Activated T-cell treated with anti-CD3 and anti-CD28 coated beads, Interleukin-2, amount 50 U/mL, for 48 hours (primary cell): Measurements from ENCODE around the gene ZNF541.

ENCODE experiments used
- DNase-seq, 2 experiments: peaks; one replicate each; pipeline ENCODE4 v3.0.0-alpha.2; 2020

ZNF541 gene, protein sequence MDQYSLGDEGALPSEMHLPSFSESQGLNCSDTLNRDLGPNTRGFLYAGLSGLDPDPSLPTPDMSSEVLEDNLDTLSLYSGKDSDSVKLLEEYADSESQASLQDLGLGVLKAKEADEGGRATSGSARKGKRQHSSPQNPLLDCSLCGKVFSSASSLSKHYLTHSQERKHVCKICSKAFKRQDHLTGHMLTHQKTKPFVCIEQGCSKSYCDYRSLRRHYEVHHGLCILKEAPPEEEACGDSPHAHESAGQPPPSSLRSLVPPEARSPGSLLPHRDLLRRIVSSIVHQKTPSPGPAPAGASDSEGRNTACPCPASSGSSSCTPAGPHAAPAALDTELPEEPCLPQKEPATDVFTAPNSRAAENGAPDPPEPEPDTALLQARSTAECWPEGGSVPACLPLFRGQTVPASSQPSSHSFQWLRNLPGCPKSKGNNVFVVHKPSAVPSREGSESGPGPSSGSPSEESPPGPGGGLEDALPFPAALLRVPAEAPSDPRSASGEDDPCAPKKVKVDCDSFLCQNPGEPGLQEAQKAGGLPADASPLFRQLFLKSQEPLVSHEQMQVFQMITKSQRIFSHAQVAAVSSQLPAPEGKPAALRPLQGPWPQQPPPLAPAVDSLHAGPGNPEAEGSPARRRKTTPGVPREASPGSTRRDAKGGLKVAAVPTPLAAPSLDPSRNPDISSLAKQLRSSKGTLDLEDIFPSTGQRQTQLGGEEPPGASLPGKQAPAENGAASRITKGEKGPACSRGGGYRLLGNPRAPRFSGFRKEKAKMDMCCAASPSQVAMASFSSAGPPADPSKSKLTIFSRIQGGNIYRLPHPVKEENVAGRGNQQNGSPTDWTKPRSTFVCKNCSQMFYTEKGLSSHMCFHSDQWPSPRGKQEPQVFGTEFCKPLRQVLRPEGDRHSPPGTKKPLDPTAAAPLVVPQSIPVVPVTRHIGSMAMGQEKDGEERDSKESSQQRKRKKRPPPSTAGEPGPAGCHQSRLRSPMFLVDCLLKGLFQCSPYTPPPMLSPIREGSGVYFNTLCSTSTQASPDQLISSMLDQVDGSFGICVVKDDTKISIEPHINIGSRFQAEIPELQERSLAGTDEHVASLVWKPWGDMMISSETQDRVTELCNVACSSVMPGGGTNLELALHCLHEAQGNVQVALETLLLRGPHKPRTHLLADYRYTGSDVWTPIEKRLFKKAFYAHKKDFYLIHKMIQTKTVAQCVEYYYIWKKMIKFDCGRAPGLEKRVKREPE (N-terminal part only)

GRCh38 chr19:47573071-47574026, at the start of gene ZNF541:
Gene ZNF541, minus strand, starts transcription at chr19:47573148. Its CDS starts 17,292 bp downstream, at chr19:47555856.
- DNase-seq, result peak; percentile 83 to 84

GRCh38 chr19:47619763-47620162, 46.8 kb upstream of the ZNF541 start:
- no peak for DNase-seq

GRCh38 chr19:47618771-47619170, 45.8 kb upstream of the ZNF541 start:
- no peak for DNase-seq

- DNase-seq, result no peak
Observed at GRCh38 chr19:47615714-47616113, 42.8 kb upstream of the ZNF541 start.

- DNase-seq, result no peak
Observed at GRCh38 chr19:47615230-47615629, 42.3 kb upstream of the ZNF541 start.

GRCh38 chr19:47614559-47614958, 41.6 kb upstream of the ZNF541 start:
- DNase-seq, result no peak

DNA sequence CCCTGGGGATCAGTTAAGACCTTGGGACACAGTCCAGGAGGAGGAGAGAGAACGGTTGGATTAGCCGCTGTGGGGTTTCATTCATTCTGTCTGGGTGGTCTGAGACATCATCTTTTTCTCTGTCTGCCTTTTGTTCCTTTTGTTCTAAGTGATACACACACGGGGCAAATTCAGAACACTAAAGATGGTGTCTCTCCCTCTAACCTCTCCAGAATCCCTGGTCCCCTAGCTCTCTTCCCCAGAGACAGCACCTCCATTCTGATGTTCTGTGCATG, 41.0 kb upstream of the ZNF541 start:
- DNase-seq, result no peak

DNA sequence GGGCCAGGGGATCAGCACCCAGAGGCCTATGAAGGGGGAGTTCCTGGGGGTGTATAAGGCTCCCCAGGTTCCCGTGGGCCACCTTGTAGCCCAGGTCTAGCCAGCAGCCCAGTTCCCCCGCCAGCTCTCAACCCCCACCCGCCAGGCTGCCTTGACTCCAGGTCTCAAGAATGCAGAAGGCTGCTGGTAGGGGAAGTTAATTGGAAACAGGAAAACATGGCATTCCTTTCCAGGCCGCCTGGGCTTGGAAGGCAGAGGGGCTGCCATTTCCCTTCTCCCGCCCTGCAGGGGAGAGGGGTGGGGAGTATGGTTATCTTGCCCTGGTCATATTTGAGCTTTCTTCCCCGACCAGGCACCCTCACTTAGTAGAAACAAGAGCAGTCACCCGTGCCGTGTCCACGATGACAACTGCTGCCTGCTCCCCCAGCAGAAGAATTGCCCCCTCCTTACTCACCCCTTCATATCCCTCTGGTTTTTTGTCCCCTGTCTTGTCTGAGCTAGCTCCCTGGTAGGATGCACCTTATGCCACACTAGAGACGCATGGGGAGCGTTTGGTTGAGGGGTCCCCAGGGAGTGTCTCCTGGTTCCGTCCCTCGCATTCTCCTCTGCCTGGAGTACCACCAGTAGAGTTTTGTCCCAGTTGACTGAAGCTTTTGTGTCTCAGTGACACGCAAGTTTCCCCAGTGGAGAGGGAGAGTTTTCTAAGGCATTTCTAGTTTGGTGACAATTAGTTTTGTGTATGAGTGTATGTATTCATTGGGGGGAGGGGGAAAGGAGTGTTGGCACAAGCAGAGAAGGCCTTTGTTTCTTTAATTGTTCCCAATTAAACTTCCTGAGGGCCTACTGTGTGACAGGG, 40.4 kb upstream of the ZNF541 start:
- DNase-seq, result no peak

- no peak for DNase-seq
Observed at GRCh38 chr19:47610902-47611301, 38.0 kb upstream of the ZNF541 start.

DNA sequence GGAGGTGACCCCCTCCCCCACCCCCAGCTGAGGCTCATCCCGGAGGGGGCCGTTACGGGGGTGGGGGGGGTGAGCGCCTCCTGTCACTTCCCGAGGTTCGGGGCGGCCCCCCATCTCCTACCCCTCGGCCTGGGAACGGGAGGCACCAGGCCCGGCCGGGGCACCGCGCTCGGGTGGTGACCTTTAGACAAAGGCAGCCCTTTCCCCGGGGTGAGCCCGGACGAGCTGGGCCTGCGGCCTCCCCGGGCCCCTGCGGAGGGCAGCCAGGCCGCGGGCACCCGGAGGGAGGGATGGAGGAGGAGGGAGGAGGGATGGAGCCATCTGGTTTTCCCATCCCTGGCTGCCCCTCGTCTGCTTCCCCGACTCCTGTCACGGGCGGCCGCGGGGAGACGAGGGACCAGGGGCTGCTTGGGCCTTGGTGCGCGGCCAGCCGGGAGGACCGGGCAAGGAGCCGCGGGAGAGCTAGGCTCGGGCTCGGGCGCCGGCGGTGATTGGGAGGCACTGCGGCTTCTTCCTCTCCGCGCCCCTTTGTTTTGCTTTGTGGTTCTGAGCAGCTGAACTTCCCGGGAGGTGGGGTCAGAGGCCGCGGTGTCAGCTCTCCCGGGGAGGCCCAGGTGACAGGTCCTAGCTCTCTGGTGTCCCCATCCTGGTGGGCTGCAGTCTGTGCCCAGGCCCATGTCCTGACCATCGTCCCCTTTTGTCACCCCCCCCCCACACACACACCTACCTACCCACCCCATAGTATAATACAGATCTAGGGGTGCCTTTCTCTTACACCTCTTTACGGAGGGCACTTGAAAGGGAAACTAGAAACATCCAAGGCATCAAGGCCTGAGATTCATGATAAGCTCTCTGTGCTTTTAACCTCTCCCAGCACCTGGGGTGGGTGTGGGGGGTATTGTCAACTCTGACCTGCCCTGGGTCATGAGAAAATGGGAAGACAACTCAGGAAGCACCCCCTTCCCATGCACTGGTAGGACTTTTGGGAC, 37.3 kb upstream of the ZNF541 start:
- DNase-seq, result peak; percentile 44 to 67

- DNase-seq, result peak; percentile 85 to 86
Observed at GRCh38 chr19:47608969-47609905, 36.3 kb upstream of the ZNF541 start, which contains the start of gene BICRA. Gene BICRA, plus strand, starts transcription at chr19:47609134. Its CDS starts 64,441 bp downstream, at chr19:47673575.

- peak; percentile 97 to 98 for DNase-seq
Observed at GRCh38 chr19:47608074-47608918, 35.3 kb upstream of the ZNF541 start.

DNA sequence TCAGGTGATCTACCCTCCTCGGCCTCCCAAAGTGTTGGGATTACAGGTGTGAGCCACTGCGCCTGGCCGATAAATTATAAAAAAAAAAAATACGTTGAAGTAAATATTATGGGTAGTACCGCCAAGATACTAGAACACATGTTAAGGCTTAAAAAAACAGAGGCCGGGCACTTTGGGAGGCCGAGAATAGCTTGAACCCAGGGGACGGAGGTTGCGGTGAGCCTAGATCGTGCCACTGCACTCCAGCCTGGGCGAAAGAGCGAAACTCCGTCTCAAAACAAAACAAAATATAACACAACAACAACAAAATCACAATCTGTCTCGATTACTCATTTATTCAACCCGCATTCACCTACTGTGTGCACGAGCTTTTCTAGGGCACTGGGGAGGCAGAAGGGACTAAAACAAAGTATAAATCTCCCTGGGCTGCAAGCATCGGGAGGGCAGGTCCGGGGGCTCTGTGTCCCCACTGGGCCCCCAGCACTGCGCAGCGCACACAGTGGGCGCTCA, 34.7 kb upstream of the ZNF541 start:
- no peak for DNase-seq

DNA sequence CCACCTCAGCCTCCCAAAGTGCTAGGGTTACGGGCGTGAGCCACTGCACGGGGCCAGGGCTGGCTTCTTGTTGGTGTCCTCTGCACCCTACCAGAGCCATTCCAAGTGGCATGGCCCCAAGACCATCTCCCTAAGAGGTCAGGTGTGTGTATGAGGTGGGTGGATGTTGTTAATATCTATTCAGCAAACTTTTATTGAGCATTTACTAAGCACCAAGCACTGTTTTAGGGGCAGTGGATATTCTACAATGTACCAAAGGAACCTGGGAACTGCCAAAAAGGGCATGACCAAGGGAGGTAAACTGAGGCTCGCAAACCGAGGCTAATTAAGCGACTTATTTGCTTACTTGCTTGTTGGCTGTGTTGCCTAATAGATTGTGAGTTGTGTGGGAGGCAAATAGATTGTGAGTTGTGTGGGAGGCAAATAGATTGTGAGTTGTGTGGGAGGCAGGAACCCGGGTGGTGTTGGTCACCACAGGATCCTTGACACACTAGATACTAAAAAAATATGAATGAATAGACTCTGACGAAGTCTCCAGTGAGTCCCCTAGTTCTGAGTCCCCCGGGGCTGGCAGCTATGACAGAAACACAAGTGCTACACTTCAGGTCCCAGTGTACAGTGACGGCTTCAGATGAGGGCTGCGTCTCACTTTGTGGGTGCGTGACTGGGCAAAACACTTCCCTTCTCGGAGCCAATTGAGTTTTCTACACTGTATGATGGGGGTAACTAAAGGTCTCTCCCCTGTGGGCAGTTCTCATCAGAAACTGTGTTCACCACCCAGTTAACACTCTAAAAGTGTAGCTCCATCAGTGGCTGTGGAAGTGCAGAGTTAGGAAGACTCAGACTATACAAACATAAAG, 31.0 kb upstream of the ZNF541 start:
- DNase-seq, result no peak

GRCh38 chr19:47601180-47601904, 28.4 kb upstream of the ZNF541 start:
- peak; percentile 21 to 28 for DNase-seq
